IMR-90 (cell line): ENCODE results near the gene GDF10. TPM values are rescaled to one million over a fixed set of nuclear protein-coding genes. Genes with fewer than 3 reads are reported as not detected.

ENCODE experiments used
- ATAC-seq: fragments of 200-7000 bp; cut with Tn5 transposase; 2 replicates; pipeline ENCODE4 v1.9.1; 2020; ENCODE audit warnings: low read depth, mild to moderate bottlenecking, moderate library complexity
- BruUV-seq: library from RNA; stranded (reverse); fragments of 400-500 nt; replicated peaks from 2 replicates; lab custom pipeline; 2021; lab: Mats Ljungman, UMichigan
- CTCF ChIA-PET: fragments of 300-600 bp; formaldehyde crosslinking; extraction: SDS; loops from one replicate; lab custom pipeline; 2021; ENCODE audit warnings: antibody characterized with exemption; lab: Yijun Ruan, JAX
- POLR2A ChIA-PET: fragments of 300-600 bp; sonication (Branson Sonifier 250); formaldehyde crosslinking; loops from one replicate; lab custom pipeline; 2022; ENCODE audit warnings: antibody characterized with exemption; ENCODE audit not compliant: unreplicated experiment; lab: Charles Lee
- DNase-seq: peaks from one replicate; pipeline ENCODE4 v3.0.0; 2013
- H2AFZ ChIP-seq: replicated peaks from 2 replicates; pipeline ENCODE3; 2013; ENCODE audit warnings: low read length, mild to moderate bottlenecking; ENCODE audit not compliant: poor library complexity
- H2AK5ac ChIP-seq: 2 replicates; pipeline ENCODE4 v1.6.1; 2013; ENCODE audit warnings: low read depth, low read length, inconsistent platforms
- H2AK9ac ChIP-seq: replicated peaks from 2 replicates; pipeline ENCODE3; 2013; ENCODE audit warnings: mild to moderate bottlenecking, low read depth, low read length, moderate library complexity; ENCODE audit not compliant: poor library complexity
- H2BK120ac ChIP-seq: 2 replicates; pipeline ENCODE4 v1.6.1; 2013; ENCODE audit warnings: low read depth, low read length, inconsistent platforms
- H2BK15ac ChIP-seq: 3 replicates; pipeline ENCODE4 v1.6.1; 2013; ENCODE audit warnings: low read depth, low read length, inconsistent platforms
- H2BK20ac ChIP-seq: 2 replicates; pipeline ENCODE4 v1.6.1; 2013; ENCODE audit warnings: low read depth, mild to moderate bottlenecking, inconsistent platforms, low read length, moderate library complexity
- H2BK5ac ChIP-seq: 2 replicates; pipeline ENCODE4 v1.6.1; 2013; ENCODE audit warnings: mild to moderate bottlenecking, low read depth, low read length, inconsistent platforms; ENCODE audit not compliant: poor library complexity, severe bottlenecking
- H3K14ac ChIP-seq: replicated peaks from 2 replicates; pipeline ENCODE4 v1.6.1; 2013; ENCODE audit warnings: low read depth, low read length, inconsistent platforms
- H3K18ac ChIP-seq: 2 replicates; pipeline ENCODE4 v1.6.1; 2013; ENCODE audit warnings: low read depth, low read length, control low read depth
- H3K23ac ChIP-seq: 2 replicates; pipeline ENCODE4 v1.6.1; 2013; ENCODE audit warnings: low read depth, low read length, inconsistent platforms
- H3K27ac ChIP-seq: 2 replicates; pipeline ENCODE4 v1.5.1; 2013; ENCODE audit warnings: mild to moderate bottlenecking, control low read depth, low read length; ENCODE audit not compliant: insufficient read depth
- H3K27me3 ChIP-seq: 2 replicates; pipeline ENCODE4 v1.6.1; 2013; ENCODE audit warnings: low read length; ENCODE audit not compliant: control insufficient read depth, insufficient read depth
- H3K36me3 ChIP-seq: 2 replicates; pipeline ENCODE4 v1.6.1; 2013; ENCODE audit warnings: low read length, mixed read lengths; ENCODE audit not compliant: control insufficient read depth, insufficient read depth
- H3K4ac ChIP-seq: 2 replicates; pipeline ENCODE4 v1.6.1; 2013; ENCODE audit warnings: low read depth, low read length, inconsistent platforms
- H3K4me1 ChIP-seq: 2 replicates; pipeline ENCODE4 v1.6.1; 2013; ENCODE audit warnings: low read length, mixed read lengths; ENCODE audit not compliant: control insufficient read depth, insufficient read depth
- H3K4me2 ChIP-seq: 2 replicates; pipeline ENCODE4 v1.6.1; 2013; ENCODE audit warnings: low read depth, mild to moderate bottlenecking, control low read depth, low read length, moderate library complexity
- H3K4me3 ChIP-seq: 2 replicates; pipeline ENCODE4 v1.5.1; 2013; ENCODE audit warnings: low read depth, mild to moderate bottlenecking, control low read depth, low read length, moderate library complexity; ENCODE audit not compliant: insufficient read depth
- H3K56ac ChIP-seq: 2 replicates; pipeline ENCODE4 v1.6.1; 2013; ENCODE audit warnings: low read length, inconsistent platforms; ENCODE audit not compliant: insufficient read depth; ENCODE audit errors: extremely low read depth
- H3K79me1 ChIP-seq, 2 experiments: 2 replicates each; pipeline ENCODE4 v1.6.1; 2013; ENCODE audit warnings: low read length in 2 of 2, inconsistent platforms in 1 of 2, low read depth in 1 of 2
- H3K9ac ChIP-seq: 2 replicates; pipeline ENCODE4 v1.6.1; 2013; ENCODE audit warnings: low read depth, low read length, control low read depth
- H3K9me1 ChIP-seq: 2 replicates; pipeline ENCODE4 v1.6.1; 2013; ENCODE audit warnings: low read length, inconsistent platforms; ENCODE audit not compliant: insufficient read depth
- H3K9me3 ChIP-seq: 2 replicates; pipeline ENCODE4 v1.6.1; 2013; ENCODE audit warnings: low read length; ENCODE audit not compliant: control insufficient read depth, insufficient read depth
- H4K20me1 ChIP-seq: 2 replicates; pipeline ENCODE4 v1.6.1; 2013; ENCODE audit warnings: low read length, inconsistent platforms; ENCODE audit not compliant: insufficient read depth
- H4K5ac ChIP-seq: 2 replicates; pipeline ENCODE4 v1.6.1; 2013; ENCODE audit warnings: mild to moderate bottlenecking, low read depth, low read length, control low read depth
- H4K8ac ChIP-seq, 2 experiments: 2 replicates each; pipeline ENCODE4 v1.6.1; 2013; ENCODE audit warnings: low read depth in 2 of 2, low read length in 2 of 2, control low read depth in 1 of 2, inconsistent platforms in 1 of 2
- H4K91ac ChIP-seq: 2 replicates; pipeline ENCODE4 v1.6.1; 2013; ENCODE audit warnings: low read depth, low read length, inconsistent platforms; ENCODE audit not compliant: insufficient read depth
- BHLHE40 ChIP-seq: fragments of 150-350 bp; IDR thresholded peaks from 2 replicates; pipeline ENCODE4 v1.6.1; 2016; ENCODE audit warnings: mild to moderate bottlenecking, low read depth, low read length
- CEBPB ChIP-seq: IDR thresholded peaks from 2 replicates; pipeline ENCODE4 v1.6.1; 2012; ENCODE audit warnings: low read depth, low read length, improper control_type of control experiment
- CHD1 ChIP-seq: IDR thresholded peaks from 2 replicates; pipeline ENCODE4 v1.6.1; 2012; ENCODE audit warnings: low read depth, low read length, improper control_type of control experiment
- CTCF ChIP-seq: conservative IDR thresholded peaks from 2 replicates; pipeline ENCODE4 v1.5.1; 2012; ENCODE audit warnings: mild to moderate bottlenecking, low read depth, low read length, improper control_type of control experiment
- ELK1 ChIP-seq: fragments of 150-350 bp; IDR thresholded peaks from 2 replicates; pipeline ENCODE4 v1.6.1; 2016; ENCODE audit warnings: low read depth, mild to moderate bottlenecking, low read length, moderate library complexity, borderline replicate concordance
- FOS ChIP-seq: fragments of 150-350 bp; IDR thresholded peaks from 2 replicates; pipeline ENCODE4 v1.6.1; 2016; ENCODE audit warnings: low read depth, low read length
- MXI1 ChIP-seq: IDR thresholded peaks from 2 replicates; pipeline ENCODE4 v1.6.1; 2012; ENCODE audit warnings: low read depth, mild to moderate bottlenecking, low read length, moderate library complexity, borderline replicate concordance
- RAD21 ChIP-seq: IDR thresholded peaks from 2 replicates; pipeline ENCODE4 v1.6.1; 2012; ENCODE audit warnings: low read length, improper control_type of control experiment
- SMC3 ChIP-seq: fragments of 150-350 bp; IDR thresholded peaks from 2 replicates; pipeline ENCODE4 v1.6.1; 2016; ENCODE audit warnings: low read depth, mild to moderate bottlenecking, antibody characterized with exemption, low read length, moderate library complexity
- WGBS, 2 experiments: methylation state at CpG; one replicate each; pipeline versions ENCODE4 v1.1.5 to v1.1.7; 2013; ENCODE audit warnings: missing lambda C conversion rate in 2 of 2; ENCODE audit not compliant: insufficient read length in 1 of 2; ENCODE audit errors: extremely low coverage in 2 of 2; 5-methylcytosine and 5-hydroxymethylcytosine counted together
- dilution Hi-C: fragments of 300-500 bp; cut with HindIII; formaldehyde crosslinking; loops from one replicate; pipeline ENCODE4 v1.14.3; 2018; ENCODE audit warnings: low sequenced_read_pairs; ENCODE audit not compliant: unreplicated experiment
- in situ Hi-C: fragments of 300-500 bp; cut with MboI; formaldehyde crosslinking; loops from 3 replicates; pipeline ENCODE4 v1.14.3; 2019; ENCODE audit warnings: low sequenced_read_pairs, inconsistent platforms, mixed read lengths
- intact Hi-C: fragments of 100-400 bp; cut with micrococcal nuclease; formaldehyde crosslinking; loops from 2 replicates; pipeline ENCODE4 v1.10.0; 2022
- polyA plus RNA-seq, 3 experiments: library from polyadenylated mRNA; depleted of rRNA; stranded (reverse); fragments of >200 nt; gene quantifications; 2 replicates each; pipeline ENCODE4 v1.2.3, GENCODE V29; 2012; ENCODE audit warnings: low replicate concordance in 1 of 3
- total RNA-seq: library from RNA; depleted of rRNA; stranded (reverse); fragments of >200 nt; gene quantifications from 2 replicates; pipeline ENCODE4 v1.2.3, GENCODE V29; 2012

GDF10 gene
- total and polyA plus RNA-seq, 2 of the 4 experiments (the other 2 are of a cell fraction), result 0.34 TPM; not detected in 1

- DNase-seq, result no peak
- H4K20me1 ChIP-seq, result no peaks in the 10 kb centered on the region
- WGBS, 2 experiments, result 88% methylated on average over 29 of the region's 34 CpGs; no CpG with 5 or more reads in 1 of the 2 experiments
- H3K18ac ChIP-seq, result no peak overlapping the region
- no peak overlapping the region for H4K8ac ChIP-seq
- in situ Hi-C loops, result loop anchor here (10.0 kb wide), 1 partner anchor 285 kb away; no protein-coding TSS in a partner anchor
- H3K27me3 ChIP-seq, result peaks cover 37% of the 10 kb centered on the region
- H3K9me3 ChIP-seq, result no peaks in the 10 kb centered on the region
- no peak overlapping the region for H3K4ac ChIP-seq
- ChIA-PET POLR2A (no interaction called here), CTCF (interaction anchor here (1.1 kb wide), 1 partner anchor 33 kb away, joined by 5 read pairs; no protein-coding TSS in a partner anchor)
- no peak overlapping the region for H2AK5ac ChIP-seq
- no peak overlapping the region for H4K91ac ChIP-seq
- H2BK15ac ChIP-seq, result no peak overlapping the region
- no peak overlapping the region for H4K5ac ChIP-seq
- H2BK5ac ChIP-seq, result no peak overlapping the region
- no peak overlapping the region for H2BK20ac ChIP-seq
- dilution Hi-C loops, result no loop called here
- H3K4me2 ChIP-seq, result no peak overlapping the region
- no peak for ATAC-seq
- no TSS peak for BruUV-seq
- TF ChIP-seq ELK1, result no peak
- TF ChIP-seq CEBPB, result no peak
- TF ChIP-seq BHLHE40, result no peak
- peak; percentile 47 for TF ChIP-seq CTCF
- no peak for TF ChIP-seq FOS
- no peak for TF ChIP-seq MXI1
- peak; percentile 54 for TF ChIP-seq RAD21
- TF ChIP-seq CHD1, result no peak
- peak; percentile 46 for TF ChIP-seq SMC3
- no peaks in the 10 kb centered on the region for H3K9me1 ChIP-seq
- intact Hi-C loops, result loop anchor here (10.0 kb wide), 1 partner anchor 315 kb away; no protein-coding TSS in a partner anchor
- H3K27ac ChIP-seq, result no peak overlapping the region
- H3K4me3 ChIP-seq, result no peak overlapping the region
- no peak overlapping the region for H2AFZ ChIP-seq
- no peak overlapping the region for H3K23ac ChIP-seq
- H3K36me3 ChIP-seq, result no peaks in the 10 kb centered on the region
- H3K79me1 ChIP-seq, result no peaks in the 10 kb centered on the region
- H2BK120ac ChIP-seq, result no peak overlapping the region
- no peaks in the 10 kb centered on the region for H3K4me1 ChIP-seq
- no peak overlapping the region for H3K56ac ChIP-seq
- no peak overlapping the region for H2AK9ac ChIP-seq
- H3K9ac ChIP-seq, result no peak overlapping the region
- no peak overlapping the region for H3K14ac ChIP-seq
Observed at GRCh38 chr10:47309408-47310089, 9.6 kb downstream of the GDF10 start.
